Measurements from ENCODE around the gene CCT4. TPM values are rescaled to one million over a fixed set of nuclear protein-coding genes. Genes with fewer than 3 reads are reported as not detected.
A peak's percentile ranks its signal among the peaks of the same experiment; 100 is the strongest.

The CCT4 gene, protein sequence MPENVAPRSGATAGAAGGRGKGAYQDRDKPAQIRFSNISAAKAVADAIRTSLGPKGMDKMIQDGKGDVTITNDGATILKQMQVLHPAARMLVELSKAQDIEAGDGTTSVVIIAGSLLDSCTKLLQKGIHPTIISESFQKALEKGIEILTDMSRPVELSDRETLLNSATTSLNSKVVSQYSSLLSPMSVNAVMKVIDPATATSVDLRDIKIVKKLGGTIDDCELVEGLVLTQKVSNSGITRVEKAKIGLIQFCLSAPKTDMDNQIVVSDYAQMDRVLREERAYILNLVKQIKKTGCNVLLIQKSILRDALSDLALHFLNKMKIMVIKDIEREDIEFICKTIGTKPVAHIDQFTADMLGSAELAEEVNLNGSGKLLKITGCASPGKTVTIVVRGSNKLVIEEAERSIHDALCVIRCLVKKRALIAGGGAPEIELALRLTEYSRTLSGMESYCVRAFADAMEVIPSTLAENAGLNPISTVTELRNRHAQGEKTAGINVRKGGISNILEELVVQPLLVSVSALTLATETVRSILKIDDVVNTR
- polyA plus RNA-seq (2011; rRNA removed) = 307 and 352 TPM in 2 replicates
- polyA plus RNA-seq (2012; cell fraction: cytosol; rRNA removed) = 149 TPM in 2 replicates
- polyA plus RNA-seq (2012; cell fraction: nucleus; rRNA removed) = 89.2 and 112 TPM in 2 replicates
- 355 to 405 TPM (median 361 TPM) in 3 replicates for polyA plus RNA-seq (2017; fragmentation: RNase III; extraction: RNeasy Plus Mini Kit Qiagen cat#74134 plus additional on column Dnase treatment)
- polyA minus RNA-seq (2011; rRNA and poly(A)+ RNA removed) = 102 and 120 TPM in 2 replicates

DNA sequence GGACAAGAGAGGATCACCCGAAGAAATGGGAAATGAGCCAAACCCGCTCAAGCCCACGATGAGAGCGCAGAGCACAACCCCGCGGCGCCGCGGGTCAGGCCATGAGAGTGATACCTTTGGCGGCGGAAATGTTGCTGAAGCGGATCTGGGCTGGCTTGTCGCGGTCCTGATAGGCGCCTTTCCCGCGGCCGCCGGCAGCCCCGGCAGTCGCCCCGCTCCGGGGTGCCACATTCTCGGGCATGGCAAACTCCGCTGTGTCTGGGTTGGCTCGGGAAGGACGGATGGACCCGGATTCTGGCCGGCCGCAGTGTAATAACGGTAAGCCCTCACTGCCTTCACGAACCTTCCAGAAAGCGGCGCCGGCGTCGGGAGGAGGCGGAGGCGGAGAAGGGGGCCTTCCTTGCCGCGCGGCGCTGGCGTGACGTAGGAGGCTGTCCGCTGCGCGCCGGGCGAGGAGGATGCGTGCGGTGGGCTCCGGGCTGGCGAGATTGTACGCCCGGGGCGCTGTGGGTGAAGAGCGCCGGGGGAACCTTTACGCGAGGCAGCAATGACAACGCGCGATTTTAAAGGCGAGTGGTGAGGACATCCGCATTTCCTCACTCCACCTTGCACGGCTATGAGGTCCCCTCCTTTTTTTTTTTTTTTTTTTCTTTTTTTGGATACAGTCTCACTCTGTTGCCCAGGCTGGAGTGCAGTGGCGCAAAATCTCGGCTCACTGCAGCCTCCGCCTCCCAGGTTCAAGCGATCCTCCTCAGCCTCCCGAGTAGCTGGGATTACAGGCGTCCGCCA is at the start of gene CCT4:
TSS of gene CCT4 (minus strand) at position 390 of the 789 bp plus-strand sequence. CDS start at position 241, 149 bp downstream.
- Histone ChIP-seq H3K4me3 (peak within 1 kb of the TSS; percentile 88), H3K4me2 (peak within 1 kb of the TSS; percentile 83), H3K9me3 (no peaks in the 10 kb centered on the region), H3K4me1 (peaks cover 27% of the 10 kb centered on the region), H3K27ac (peak within 1 kb of the TSS; percentile 89 to 93)
- under 1% methylated on average over 64 of the region's 74 CpGs for WGBS (ENCODE audit: missing lambda C conversion rate)
- DNase-seq (ENCODE audit: low read depth in 1 of 2, low spot score in 1 of 2) (peak; percentile 77 to 93), FAIRE-seq (no peak), ATAC-seq (peak; percentile 85 to 92)
- ChIA-PET POLR2A (interaction anchor here (0.6 to 1.0 kb wide), 4 partner anchors 13 to 1097 kb away, joined by 3 to 8 read pairs (median 5); no protein-coding TSS in a partner anchor), CTCF (interaction anchor here (0.7 to 2.0 kb wide), 2 partner anchors 10 to 16 kb away, joined by 4 to 10 read pairs; no protein-coding TSS in a partner anchor)
- no peak for TF ChIP-seq MAFK (IDR thresholded peaks at IDR 0.05; ENCODE audit: partially characterized antibody)
- TF ChIP-seq PHF8 (IDR thresholded peaks at IDR 0.05; ENCODE audit: borderline replicate concordance, low read depth) = peak; percentile 96; the same call in 1 of the 2 replicates
- TF ChIP-seq CHD2 (IDR thresholded peaks at IDR 0.05; ENCODE audit: low read length, partially characterized antibody) = peak; percentile 41
- no peak for TF ChIP-seq FOSL2 (IDR thresholded peaks at IDR 0.05)
- TF ChIP-seq FOSL2 (CRISPR knock-in tag; IDR thresholded peaks at IDR 0.05) = 0 out of 2 replicates have a peak, but pooled peaks have one; percentile 48
- TF ChIP-seq MAZ (IDR thresholded peaks at IDR 0.05; ENCODE audit: borderline replicate concordance, low read depth, low read length) = no peak
- TF ChIP-seq CEBPB (IDR thresholded peaks at IDR 0.05) = 0 out of 4 replicates have a peak, but pooled peaks of 1 of the 2 experiments have one; percentile 52
- no peak for TF ChIP-seq ATOH8 (CRISPR knock-in tag; IDR thresholded peaks at IDR 0.05; ENCODE audit: low read depth)
- TF ChIP-seq BHLHE40 (IDR thresholded peaks at IDR 0.05; ENCODE audit: low read depth, low read length) = no peak
- TF ChIP-seq ZFP36 (IDR thresholded peaks at IDR 0.05; ENCODE audit: borderline replicate concordance, partially characterized antibody) = no peak
- peak; percentile 96 for TF ChIP-seq MYC (IDR thresholded peaks at IDR 0.05; ENCODE audit: borderline replicate concordance, low read length)
- TF ChIP-seq RFX5 (IDR thresholded peaks at IDR 0.05) = peak; percentile 13; the same call in 1 of the 2 replicates
- 0 out of 2 replicates have a peak, but pooled peaks have one; percentile 53 for TF ChIP-seq TFCP2L1 (CRISPR knock-in tag; IDR thresholded peaks at IDR 0.05)
- peak; percentile 90 for TF ChIP-seq POLR2A (IDR thresholded peaks at IDR 0.05; ENCODE audit: low read length)
- no peak for TF ChIP-seq FOSB (CRISPR knock-in tag; IDR thresholded peaks at IDR 0.05)
- TF ChIP-seq, protein P1, sequence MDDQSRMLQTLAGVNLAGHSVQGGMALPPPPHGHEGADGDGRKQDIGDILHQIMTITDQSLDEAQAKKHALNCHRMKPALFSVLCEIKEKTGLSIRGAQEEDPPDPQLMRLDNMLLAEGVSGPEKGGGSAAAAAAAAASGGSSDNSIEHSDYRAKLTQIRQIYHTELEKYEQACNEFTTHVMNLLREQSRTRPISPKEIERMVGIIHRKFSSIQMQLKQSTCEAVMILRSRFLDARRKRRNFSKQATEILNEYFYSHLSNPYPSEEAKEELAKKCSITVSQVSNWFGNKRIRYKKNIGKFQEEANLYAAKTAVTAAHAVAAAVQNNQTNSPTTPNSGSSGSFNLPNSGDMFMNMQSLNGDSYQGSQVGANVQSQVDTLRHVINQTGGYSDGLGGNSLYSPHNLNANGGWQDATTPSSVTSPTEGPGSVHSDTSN (IDR thresholded peaks at IDR 0.05) = peak; percentile 62; the same call in 1 of the 2 replicates
- TF ChIP-seq ZC3H11A (IDR thresholded peaks at IDR 0.05) = no peak
- TF ChIP-seq EHF (CRISPR knock-in tag; IDR thresholded peaks at IDR 0.05) = no peak
- TF ChIP-seq HEYL (CRISPR knock-in tag; IDR thresholded peaks at IDR 0.05) = no peak
- no peak for TF ChIP-seq KDM1A (IDR thresholded peaks at IDR 0.05; ENCODE audit: low read depth)
- no peak for TF ChIP-seq FOXS1 (CRISPR knock-in tag; IDR thresholded peaks at IDR 0.05)
- no peak for TF ChIP-seq HOXB13 (CRISPR knock-in tag; IDR thresholded peaks at IDR 0.05; ENCODE audit: low read depth)
- no peak for TF ChIP-seq SMC3 (IDR thresholded peaks at IDR 0.05)
- TF ChIP-seq JUN (IDR thresholded peaks at IDR 0.05) = peak; percentile 96 to 99
- 0 out of 2 replicates have a peak, but pooled peaks have one; percentile 36 for TF ChIP-seq TP53 (CRISPR knock-in tag; IDR thresholded peaks at IDR 0.05)
- TF ChIP-seq, protein P2, sequence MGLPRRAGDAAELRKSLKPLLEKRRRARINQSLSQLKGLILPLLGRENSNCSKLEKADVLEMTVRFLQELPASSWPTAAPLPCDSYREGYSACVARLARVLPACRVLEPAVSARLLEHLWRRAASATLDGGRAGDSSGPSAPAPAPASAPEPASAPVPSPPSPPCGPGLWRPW (IDR thresholded peaks at IDR 0.05) = no peak
- TF ChIP-seq POLR2AphosphoS2 (conservative IDR thresholded peaks at IDR 0.05; ENCODE audit: low read length) = no peak
- TF ChIP-seq, protein P3, sequence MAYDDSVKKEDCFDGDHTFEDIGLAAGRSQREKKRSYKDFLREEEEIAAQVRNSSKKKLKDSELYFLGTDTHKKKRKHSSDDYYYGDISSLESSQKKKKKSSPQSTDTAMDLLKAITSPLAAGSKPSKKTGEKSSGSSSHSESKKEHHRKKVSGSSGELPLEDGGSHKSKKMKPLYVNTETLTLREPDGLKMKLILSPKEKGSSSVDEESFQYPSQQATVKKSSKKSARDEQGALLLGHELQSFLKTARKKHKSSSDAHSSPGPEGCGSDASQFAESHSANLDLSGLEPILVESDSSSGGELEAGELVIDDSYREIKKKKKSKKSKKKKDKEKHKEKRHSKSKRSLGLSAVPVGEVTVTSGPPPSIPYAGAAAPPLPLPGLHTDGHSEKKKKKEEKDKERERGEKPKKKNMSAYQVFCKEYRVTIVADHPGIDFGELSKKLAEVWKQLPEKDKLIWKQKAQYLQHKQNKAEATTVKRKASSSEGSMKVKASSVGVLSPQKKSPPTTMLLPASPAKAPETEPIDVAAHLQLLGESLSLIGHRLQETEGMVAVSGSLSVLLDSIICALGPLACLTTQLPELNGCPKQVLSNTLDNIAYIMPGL (CRISPR knock-in tag; IDR thresholded peaks at IDR 0.05; ENCODE audit: borderline replicate concordance) = no peak; the same call in 1 of the 2 replicates
- TF ChIP-seq, protein P4, sequence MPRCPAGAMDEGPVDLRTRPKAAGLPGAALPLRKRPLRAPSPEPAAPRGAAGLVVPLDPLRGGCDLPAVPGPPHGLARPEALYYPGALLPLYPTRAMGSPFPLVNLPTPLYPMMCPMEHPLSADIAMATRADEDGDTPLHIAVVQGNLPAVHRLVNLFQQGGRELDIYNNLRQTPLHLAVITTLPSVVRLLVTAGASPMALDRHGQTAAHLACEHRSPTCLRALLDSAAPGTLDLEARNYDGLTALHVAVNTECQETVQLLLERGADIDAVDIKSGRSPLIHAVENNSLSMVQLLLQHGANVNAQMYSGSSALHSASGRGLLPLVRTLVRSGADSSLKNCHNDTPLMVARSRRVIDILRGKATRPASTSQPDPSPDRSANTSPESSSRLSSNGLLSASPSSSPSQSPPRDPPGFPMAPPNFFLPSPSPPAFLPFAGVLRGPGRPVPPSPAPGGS (IDR thresholded peaks at IDR 0.05) = peak; percentile 96; the same call in 2 of the 3 replicates
- peak; percentile 98 for TF ChIP-seq MAX (IDR thresholded peaks at IDR 0.05)
- peak; percentile 86 for TF ChIP-seq E2F6 (IDR thresholded peaks at IDR 0.05; ENCODE audit: borderline replicate concordance, low read depth)
- TF ChIP-seq ESRRA (IDR thresholded peaks at IDR 0.05; ENCODE audit: borderline replicate concordance, low read length) = no peak
